Caco-2 (cell line): ENCODE measurements around the gene LONP2. TPM values are rescaled to one million over a fixed set of nuclear protein-coding genes. Genes with fewer than 3 reads are reported as not detected.

Experiments used
- BruUV-seq: library from RNA; stranded (reverse); fragments of 400-500 nt; replicated peaks from 2 replicates; lab custom pipeline; 2021; lab: Mats Ljungman, UMichigan
- CTCF ChIA-PET: fragments of 300-600 bp; sonication (Branson Sonifier 250); formaldehyde crosslinking; loops from one replicate; lab custom pipeline; 2022; ENCODE audit warnings: antibody characterized with exemption; lab: Charles Lee
- POLR2A ChIA-PET: fragments of 300-600 bp; sonication (Branson Sonifier 250); formaldehyde crosslinking; loops from one replicate; lab custom pipeline; 2022; ENCODE audit warnings: antibody characterized with exemption; lab: Charles Lee
- DNase-seq, 2 experiments: peaks; one replicate each; pipeline versions ENCODE4 v3.0.0 to v3.0.0-alpha.2; 2020 to 2022
- H3K27me3 ChIP-seq: replicated peaks from 2 replicates; pipeline ENCODE4 v1.6.0; 2011; ENCODE audit warnings: low read length; ENCODE audit not compliant: control insufficient read depth, insufficient read depth
- H3K36me3 ChIP-seq: 2 replicates; pipeline ENCODE4 v1.5.1; 2011; ENCODE audit warnings: low read length; ENCODE audit not compliant: control insufficient read depth, insufficient read depth
- H3K4me1 ChIP-seq: fragments of 250-450 bp; sonication (Bioruptor Pico); 2 replicates; pipeline ENCODE4 v1.5.1; 2020; ENCODE audit warnings: mild to moderate bottlenecking
- H3K4me3 ChIP-seq: 2 replicates; pipeline ENCODE4 v1.5.1; 2011; ENCODE audit warnings: low read depth, mild to moderate bottlenecking, control low read depth, low read length
- H3K9me3 ChIP-seq: fragments of 250-450 bp; sonication (Bioruptor Pico); 2 replicates; pipeline ENCODE4 v1.5.1; 2020; ENCODE audit warnings: mild to moderate bottlenecking, moderate library complexity
- H3K27ac Mint-ChIP-seq: one replicate; pipeline ENCODE4 v1.8.0; 2022; ENCODE audit warnings: mixed read lengths; ENCODE audit not compliant: unreplicated experiment
- H3K27me3 Mint-ChIP-seq: one replicate; pipeline ENCODE4 v1.8.0; 2022; ENCODE audit warnings: mixed read lengths; ENCODE audit not compliant: insufficient read depth, unreplicated experiment
- H3K36me3 Mint-ChIP-seq: one replicate; pipeline ENCODE4 v1.8.0; 2022; ENCODE audit warnings: mild to moderate bottlenecking, mixed read lengths; ENCODE audit not compliant: insufficient read depth, unreplicated experiment
- H3K4me1 Mint-ChIP-seq: one replicate; pipeline ENCODE4 v1.8.0; 2022; ENCODE audit warnings: low read depth, mixed read lengths; ENCODE audit not compliant: unreplicated experiment
- H3K4me3 Mint-ChIP-seq: one replicate; pipeline ENCODE4 v1.8.0; 2022; ENCODE audit warnings: mild to moderate bottlenecking, moderate library complexity, mixed read lengths; ENCODE audit not compliant: unreplicated experiment
- H3K9me3 Mint-ChIP-seq: one replicate; pipeline ENCODE4 v1.8.0; 2022; ENCODE audit warnings: mixed read lengths; ENCODE audit not compliant: unreplicated experiment
- intact Hi-C: fragments of 100-400 bp; cut with micrococcal nuclease; formaldehyde crosslinking; loops from one replicate; pipeline ENCODE4 v1.10.0; 2022; ENCODE audit not compliant: unreplicated experiment
- total RNA-seq: library from RNA; stranded (reverse); gene quantifications from 2 replicates; pipeline ENCODE4 v1.2.3, GENCODE V29; 2022
- TF ChIP-seq, protein P1 (sequence below), 2 experiments: fragments of 200-600 bp in 1 of 2; IDR thresholded peaks; 1 replicate in 1 of 2; 2 replicates in 1 of 2; pipeline versions ENCODE4 v1.5.1 to v1.8.0; 2011 to 2022; ENCODE audit warnings: antibody characterized with exemption in 1 of 2, control low read depth in 1 of 2, inconsistent platforms in 1 of 2, low read depth in 1 of 2, low read length in 1 of 2, mild to moderate bottlenecking in 1 of 2, moderate library complexity in 1 of 2; ENCODE audit not compliant: insufficient read depth in 1 of 2, severe bottlenecking in 1 of 2, unreplicated experiment in 1 of 2

Gene LONP2
- total RNA-seq, 1 experiment from 2014 or later: 32.1 TPM

DNA sequence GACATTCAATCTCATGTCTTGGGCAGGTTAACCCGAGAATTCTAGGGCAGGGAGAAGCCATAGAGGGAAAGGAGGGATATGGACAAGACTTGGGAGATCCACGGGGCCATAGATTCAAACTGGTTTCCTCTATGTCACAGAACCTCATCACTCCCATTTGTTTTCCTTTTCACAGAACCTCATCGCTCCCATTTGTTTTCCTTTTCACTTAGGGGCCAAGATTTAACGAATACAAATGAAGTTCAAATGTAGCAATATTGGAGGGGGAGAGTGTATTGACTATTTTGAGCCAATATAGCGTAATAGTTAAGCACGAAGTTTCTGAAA, 39.3 kb upstream of the LONP2 start:
- TF ChIP-seq, protein P1, sequence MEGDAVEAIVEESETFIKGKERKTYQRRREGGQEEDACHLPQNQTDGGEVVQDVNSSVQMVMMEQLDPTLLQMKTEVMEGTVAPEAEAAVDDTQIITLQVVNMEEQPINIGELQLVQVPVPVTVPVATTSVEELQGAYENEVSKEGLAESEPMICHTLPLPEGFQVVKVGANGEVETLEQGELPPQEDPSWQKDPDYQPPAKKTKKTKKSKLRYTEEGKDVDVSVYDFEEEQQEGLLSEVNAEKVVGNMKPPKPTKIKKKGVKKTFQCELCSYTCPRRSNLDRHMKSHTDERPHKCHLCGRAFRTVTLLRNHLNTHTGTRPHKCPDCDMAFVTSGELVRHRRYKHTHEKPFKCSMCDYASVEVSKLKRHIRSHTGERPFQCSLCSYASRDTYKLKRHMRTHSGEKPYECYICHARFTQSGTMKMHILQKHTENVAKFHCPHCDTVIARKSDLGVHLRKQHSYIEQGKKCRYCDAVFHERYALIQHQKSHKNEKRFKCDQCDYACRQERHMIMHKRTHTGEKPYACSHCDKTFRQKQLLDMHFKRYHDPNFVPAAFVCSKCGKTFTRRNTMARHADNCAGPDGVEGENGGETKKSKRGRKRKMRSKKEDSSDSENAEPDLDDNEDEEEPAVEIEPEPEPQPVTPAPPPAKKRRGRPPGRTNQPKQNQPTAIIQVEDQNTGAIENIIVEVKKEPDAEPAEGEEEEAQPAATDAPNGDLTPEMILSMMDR (IDR thresholded peaks at IDR 0.05; ENCODE audit: insufficient read depth in 1 of 2, low read depth in 1 of 2, low read length in 1 of 2, severe bottlenecking in 1 of 2, unreplicated experiment in 1 of 2): no peak
- H3K36me3 ChIP-seq: no peaks in the 10 kb centered on the region
- Mint-ChIP-seq H3K4me1 (peaks cover 19% of the 10 kb centered on the region), H3K9me3 (no peaks in the 10 kb centered on the region), H3K4me3 (peak overlapping the region; percentile 53), H3K27ac (no peak overlapping the region), H3K36me3 (peaks cover 4% of the 10 kb centered on the region), H3K27me3 (no peaks in the 10 kb centered on the region)
- no peak for DNase-seq
- intact Hi-C loops: loop anchor here (1.0 kb wide), 1 partner anchor 25 kb away; no protein-coding TSS in a partner anchor
- peaks cover 21% of the 10 kb centered on the region for H3K4me1 ChIP-seq
- H3K27me3 ChIP-seq: no peaks in the 10 kb centered on the region
- no peaks in the 10 kb centered on the region for H3K9me3 ChIP-seq
- ChIA-PET POLR2A (no interaction called here), CTCF (interaction anchor here (1.5 kb wide), 1 partner anchor 40 kb away, joined by 8 read pairs; no protein-coding TSS in a partner anchor)
- no peak overlapping the region for H3K4me3 ChIP-seq
- BruUV-seq: no TSS peak

DNA sequence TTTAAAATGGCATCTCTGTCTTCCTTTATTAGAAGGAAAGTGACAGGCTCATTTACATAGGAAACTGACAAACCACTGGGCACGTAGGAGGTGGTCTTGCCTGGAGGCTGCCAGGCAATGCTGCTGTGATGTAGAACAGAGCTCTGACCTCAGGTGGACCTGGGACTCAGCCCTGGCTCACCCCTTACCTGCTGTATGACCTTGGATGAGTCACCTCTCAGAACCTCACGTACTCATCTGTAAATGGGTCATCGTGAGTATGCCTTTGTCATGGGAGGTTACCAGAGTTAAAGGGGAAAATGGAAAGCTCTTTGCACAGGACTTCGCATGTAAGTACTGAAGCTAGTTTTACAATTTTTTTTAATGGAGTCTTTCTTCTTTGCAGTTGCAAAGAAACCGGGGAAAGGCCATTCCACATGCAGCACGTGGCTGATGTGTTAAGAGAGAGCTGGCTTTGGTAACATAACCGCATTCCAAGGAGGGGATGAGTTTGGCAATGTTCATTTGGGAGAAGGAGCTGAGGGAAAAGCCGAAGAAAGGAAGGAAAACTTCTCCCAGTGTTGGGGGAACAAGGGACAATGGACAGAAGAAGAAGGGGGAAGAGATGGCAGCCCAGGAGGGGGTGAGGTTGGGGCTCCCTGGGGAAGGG, 37.4 kb upstream of the LONP2 start:
- H3K9me3 ChIP-seq: no peaks in the 10 kb centered on the region
- no peak for DNase-seq

DNA sequence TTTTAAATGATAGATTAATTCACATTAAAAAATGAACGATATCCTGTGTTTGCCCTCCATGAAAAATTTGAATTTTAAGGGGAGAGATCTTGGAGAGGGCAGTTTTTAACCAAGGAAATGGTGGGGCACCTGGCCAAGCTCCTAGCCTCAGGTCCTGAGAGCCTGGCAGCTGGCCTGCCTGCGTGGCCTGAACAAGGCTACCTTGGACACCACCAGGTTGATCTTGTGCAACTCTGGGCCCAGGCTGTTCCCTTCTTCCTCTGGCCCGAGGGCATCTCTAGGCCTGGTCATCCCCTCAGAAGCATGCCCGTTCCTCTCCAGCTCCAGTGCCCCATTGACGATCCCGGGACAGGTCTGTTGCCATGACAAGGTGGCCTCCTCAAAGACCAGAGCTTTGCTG, 33.4 kb upstream of the LONP2 start:
- H3K4me3 Mint-ChIP-seq: no peak overlapping the region
- H3K36me3 Mint-ChIP-seq: peaks cover 4% of the 10 kb centered on the region
- POLR2A ChIA-PET: no interaction called here
- Histone ChIP-seq H3K4me3 (no peak overlapping the region), H3K36me3 (no peaks in the 10 kb centered on the region), H3K4me1 (peaks cover 3% of the 10 kb centered on the region), H3K9me3 (no peaks in the 10 kb centered on the region), H3K27me3 (no peaks in the 10 kb centered on the region)
- TF ChIP-seq, protein P1 (IDR thresholded peaks at IDR 0.05; ENCODE audit: insufficient read depth in 1 of 2, low read depth in 1 of 2, low read length in 1 of 2, severe bottlenecking in 1 of 2, unreplicated experiment in 1 of 2): no peak
- intact Hi-C loops: no loop called here
- no peak for DNase-seq
- CTCF ChIA-PET: no interaction called here
- no peaks in the 10 kb centered on the region for H3K9me3 Mint-ChIP-seq
- BruUV-seq: no TSS peak
- H3K27me3 Mint-ChIP-seq: no peaks in the 10 kb centered on the region
- H3K27ac Mint-ChIP-seq: no peak overlapping the region
- H3K4me1 Mint-ChIP-seq: peaks cover 10% of the 10 kb centered on the region

More for the DNA sequence above, 37.4 kb upstream of the LONP2 start:
- H3K9me3 Mint-ChIP-seq: no peaks in the 10 kb centered on the region
- intact Hi-C loops: no loop called here
- no peak overlapping the region for H3K27ac Mint-ChIP-seq
- TF ChIP-seq, protein P1 (IDR thresholded peaks at IDR 0.05; ENCODE audit: insufficient read depth in 1 of 2, low read depth in 1 of 2, low read length in 1 of 2, severe bottlenecking in 1 of 2, unreplicated experiment in 1 of 2): no peak
- peaks cover 4% of the 10 kb centered on the region for H3K36me3 Mint-ChIP-seq
- Histone ChIP-seq H3K36me3 (no peaks in the 10 kb centered on the region), H3K27me3 (no peaks in the 10 kb centered on the region), H3K4me3 (no peak overlapping the region), H3K4me1 (peaks cover 21% of the 10 kb centered on the region)
- H3K27me3 Mint-ChIP-seq: no peaks in the 10 kb centered on the region
- ChIA-PET POLR2A (interaction anchor here (0.5 kb wide), 1 partner anchor 188 kb away, joined by 3 read pairs; no protein-coding TSS in a partner anchor), CTCF (no interaction called here)
- H3K4me3 Mint-ChIP-seq: no peak overlapping the region
- BruUV-seq: no TSS peak
- H3K4me1 Mint-ChIP-seq: peaks cover 19% of the 10 kb centered on the region
